ENCODE results near the gene MYPOP.

MYPOP gene

DNA sequence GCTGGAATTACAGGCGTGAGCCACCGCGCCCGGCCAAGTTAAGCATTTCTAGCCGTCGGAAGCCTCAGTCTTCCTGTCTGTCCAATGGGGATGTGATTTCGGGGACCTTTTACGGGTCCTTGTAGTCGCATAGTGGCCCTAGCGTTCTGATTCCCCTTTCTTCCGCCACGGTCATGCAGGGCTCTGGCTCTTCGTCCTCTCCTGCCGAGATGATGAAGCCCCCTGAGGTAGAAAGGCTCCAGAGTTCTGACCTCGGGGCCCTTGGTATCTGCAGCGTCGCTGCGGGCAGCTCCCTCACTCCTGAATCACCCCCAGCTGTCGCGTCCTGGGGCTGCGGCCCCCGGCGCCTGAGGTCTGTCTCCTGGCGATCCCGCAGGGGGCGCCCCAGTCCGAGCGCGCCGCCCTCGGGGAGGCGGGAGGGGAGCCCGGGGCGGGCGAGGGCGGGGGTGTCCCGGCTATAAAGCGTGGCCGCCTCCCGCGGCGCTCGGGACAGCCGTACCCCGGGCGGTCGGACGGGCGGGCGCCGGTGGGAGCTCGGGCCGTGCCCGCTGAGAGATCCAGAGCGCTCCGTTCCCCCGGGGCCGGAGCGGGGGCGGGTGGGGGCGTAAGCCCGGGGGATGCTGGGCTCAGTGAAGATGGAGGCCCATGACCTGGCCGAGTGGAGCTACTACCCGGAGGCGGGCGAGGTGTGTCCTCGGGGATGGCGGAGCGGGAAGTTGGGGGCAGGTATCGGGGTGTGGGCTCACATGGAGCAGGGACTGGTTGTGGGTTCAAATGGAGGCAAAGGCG is 38.4 kb downstream of the MYPOP start, which contains the start of gene FOXA3:
FOXA3 (plus strand) TSS at position 487 of the 789 bp plus-strand sequence; CDS start at position 618, 131 bp downstream.
- peak within 1 kb of the TSS; percentile 89 for H3K4me3 ChIP-seq (ENCODE audit: low read length)
- peaks cover 53% of the 10 kb centered on the region for H3K27me3 ChIP-seq (replicated peaks; ENCODE audit: insufficient read depth, low read length)
- peaks cover 39% of the 10 kb centered on the region for H3K79me2 ChIP-seq (ENCODE audit: low read length)
- H4K20me1 ChIP-seq (ENCODE audit: insufficient read depth, low read length), result no peaks in the 10 kb centered on the region
- H3K27ac ChIP-seq (ENCODE audit: low read length), result no peak within 1 kb of the TSS
- H3K4me1 ChIP-seq (ENCODE audit: low read length), result 0 out of 2 replicates have a peak, but pooled peaks cover 4% of the 10 kb centered on the region
- H3F3A ChIP-seq (ENCODE audit: insufficient read depth, low read length), result peaks cover 13% of the 10 kb centered on the region
- peak within 1 kb of the TSS; percentile 95 for H3K4me2 ChIP-seq (ENCODE audit: low read depth, low read length)
- H3K9me3 ChIP-seq (replicated peaks; ENCODE audit: insufficient read depth, low read length), result no peaks in the 10 kb centered on the region
- H3K9me2 ChIP-seq (replicated peaks; ENCODE audit: insufficient read depth, low read length), result no peaks in the 10 kb centered on the region
- no peak within 1 kb of the TSS; the same call in 1 of the 2 replicates for H3K9ac ChIP-seq (ENCODE audit: low read length)
- peak; percentile 53 for DNase-seq
- TF ChIP-seq CTCF (IDR thresholded peaks at IDR 0.05; ENCODE audit: low read length), result peak; percentile 55
- TF ChIP-seq EZH2 (optimal IDR thresholded peaks at IDR 0.05; ENCODE audit: low read depth, low read length), result peak; percentile 63
- no peak for TF ChIP-seq EZH2phosphoT487 (IDR thresholded peaks at IDR 0.05; ENCODE audit: low read length)
- no peaks in the 10 kb centered on the region for H3K36me3 ChIP-seq (replicated peaks; ENCODE audit: insufficient read depth, low read length)
- peak within 1 kb of the TSS; percentile 89 for H2AFZ ChIP-seq (ENCODE audit: low read length)

GRCh38 chr19:45863335-45863839 is 39.0 kb downstream of the MYPOP start:
- peaks cover 43% of the 10 kb centered on the region for H3K79me2 ChIP-seq (ENCODE audit: low read length)
- TF ChIP-seq CTCF (IDR thresholded peaks at IDR 0.05; ENCODE audit: low read length) (no peak), EZH2phosphoT487 (IDR thresholded peaks at IDR 0.05; ENCODE audit: low read length) (no peak), EZH2 (optimal IDR thresholded peaks at IDR 0.05; ENCODE audit: low read depth, low read length) (no peak)
- DNase-seq, result no peak
- no peaks in the 10 kb centered on the region for H4K20me1 ChIP-seq (ENCODE audit: insufficient read depth, low read length)
- H3K9me2 ChIP-seq (replicated peaks; ENCODE audit: insufficient read depth, low read length), result no peaks in the 10 kb centered on the region
- H3K27ac ChIP-seq (ENCODE audit: low read length), result no peak overlapping the region
- H3K27me3 ChIP-seq (replicated peaks; ENCODE audit: insufficient read depth, low read length), result peaks cover 48% of the 10 kb centered on the region
- H3K9ac ChIP-seq (ENCODE audit: low read length), result no peak overlapping the region; the same call in 1 of the 2 replicates
- 0 out of 2 replicates have a peak, but pooled peaks cover 4% of the 10 kb centered on the region for H3K4me1 ChIP-seq (ENCODE audit: low read length)
- H2AFZ ChIP-seq (ENCODE audit: low read length), result peak overlapping the region; percentile 89
- no peaks in the 10 kb centered on the region for H3K9me3 ChIP-seq (replicated peaks; ENCODE audit: insufficient read depth, low read length)
- H3K4me2 ChIP-seq (ENCODE audit: low read depth, low read length), result peak overlapping the region; percentile 95
- peaks cover 13% of the 10 kb centered on the region for H3F3A ChIP-seq (ENCODE audit: insufficient read depth, low read length)
- H3K36me3 ChIP-seq (replicated peaks; ENCODE audit: insufficient read depth, low read length), result no peaks in the 10 kb centered on the region
- H3K4me3 ChIP-seq (ENCODE audit: low read length), result peak overlapping the region; percentile 89

- peak within 1 kb of the TSS; percentile 89 for H2AFZ ChIP-seq (ENCODE audit: low read length)
- peak; percentile 98 for DNase-seq
- H3K27ac ChIP-seq (ENCODE audit: low read length), result peak within 1 kb of the TSS; percentile 64; the same call in 1 of the 2 replicates
- no peaks in the 10 kb centered on the region for H3K9me2 ChIP-seq (replicated peaks; ENCODE audit: insufficient read depth, low read length)
- H3F3A ChIP-seq (ENCODE audit: insufficient read depth, low read length), result peaks cover 13% of the 10 kb centered on the region
- H3K9ac ChIP-seq (ENCODE audit: low read length), result peak within 1 kb of the TSS; percentile 77
- TF ChIP-seq EZH2phosphoT487 (IDR thresholded peaks at IDR 0.05; ENCODE audit: low read length), result no peak
- no peak for TF ChIP-seq CTCF (IDR thresholded peaks at IDR 0.05; ENCODE audit: low read length)
- TF ChIP-seq EZH2 (optimal IDR thresholded peaks at IDR 0.05; ENCODE audit: low read depth, low read length), result no peak
- H3K4me3 ChIP-seq (ENCODE audit: low read length), result peak within 1 kb of the TSS; percentile 89
- no peaks in the 10 kb centered on the region for H3K9me3 ChIP-seq (replicated peaks; ENCODE audit: insufficient read depth, low read length)
- H3K4me1 ChIP-seq (ENCODE audit: low read length), result 0 out of 2 replicates have a peak, but pooled peaks cover 4% of the 10 kb centered on the region
- H3K79me2 ChIP-seq (ENCODE audit: low read length), result peaks cover 49% of the 10 kb centered on the region
- peaks cover 42% of the 10 kb centered on the region for H3K27me3 ChIP-seq (replicated peaks; ENCODE audit: insufficient read depth, low read length)
- peak within 1 kb of the TSS; percentile 95 for H3K4me2 ChIP-seq (ENCODE audit: low read depth, low read length)
- H3K36me3 ChIP-seq (replicated peaks; ENCODE audit: insufficient read depth, low read length), result no peaks in the 10 kb centered on the region
- H4K20me1 ChIP-seq (ENCODE audit: insufficient read depth, low read length), result no peaks in the 10 kb centered on the region
Observed at GRCh38 chr19:45862564-45863334, 39.7 kb downstream of the MYPOP start, which contains the start of gene SYMPK. Gene SYMPK (minus strand): TSS chr19:45863147. CDS start chr19:45854495, 8,652 bp downstream.
